BE2C (cell line): ENCODE measurements around the gene MTFR1L.

ENCODE experiments used
- DNase-seq: peaks from one replicate; pipeline ENCODE4 v3.0.0-alpha.2; 2020
- H3K27me3 ChIP-seq: fragments of 250-450 bp; sonication (Bioruptor Pico); 2 replicates; pipeline ENCODE4 v1.5.1; 2020; ENCODE audit warnings: mild to moderate bottlenecking
- H3K36me3 ChIP-seq: fragments of 250-450 bp; sonication (Bioruptor Pico); 2 replicates; pipeline ENCODE4 v1.5.1; 2020; ENCODE audit warnings: mild to moderate bottlenecking
- H3K4me1 ChIP-seq: fragments of 250-450 bp; sonication (Bioruptor Pico); 2 replicates; pipeline ENCODE4 v1.5.1; 2020
- H3K4me3 ChIP-seq: 2 replicates; pipeline ENCODE4 v1.5.1; 2011; ENCODE audit warnings: low read depth, low read length
- H3K9me3 ChIP-seq: fragments of 250-450 bp; sonication (Bioruptor Pico); 2 replicates; pipeline ENCODE4 v1.5.1; 2020
- CTCF ChIP-seq: IDR thresholded peaks from 2 replicates; pipeline ENCODE4 v1.5.1; 2012; ENCODE audit warnings: mild to moderate bottlenecking, low read depth, low read length

Gene MTFR1L

GRCh38 chr1:25803368-25803767 is 16.4 kb upstream of the MTFR1L start:
- TF ChIP-seq CTCF, result no peak
- no peaks in the 10 kb centered on the region for H3K4me1 ChIP-seq

GRCh38 chr1:25804244-25804963 is 15.3 kb upstream of the MTFR1L start:
- no peak for DNase-seq
- TF ChIP-seq CTCF, result peak; percentile 1; the same call in 1 of the 2 replicates
- no peaks in the 10 kb centered on the region for H3K9me3 ChIP-seq
- no peaks in the 10 kb centered on the region for H3K27me3 ChIP-seq
- no peaks in the 10 kb centered on the region for H3K4me1 ChIP-seq
- no peaks in the 10 kb centered on the region for H3K36me3 ChIP-seq
- no peak overlapping the region for H3K4me3 ChIP-seq

More at GRCh38 chr1:25803368-25803767, 16.4 kb upstream of the MTFR1L start:
- Histone ChIP-seq H3K4me3 (no peak overlapping the region), H3K27me3 (no peaks in the 10 kb centered on the region), H3K36me3 (no peaks in the 10 kb centered on the region), H3K9me3 (no peaks in the 10 kb centered on the region)
- no peak for DNase-seq

GRCh38 chr1:25804964-25805862 is 14.5 kb upstream of the MTFR1L start:
- no peak for TF ChIP-seq CTCF
- no peaks in the 10 kb centered on the region for H3K36me3 ChIP-seq

GRCh38 chr1:25805863-25806225 is 13.9 kb upstream of the MTFR1L start:
- Histone ChIP-seq H3K27me3 (no peaks in the 10 kb centered on the region), H3K4me1 (no peaks in the 10 kb centered on the region), H3K4me3 (no peak overlapping the region), H3K36me3 (no peaks in the 10 kb centered on the region), H3K9me3 (no peaks in the 10 kb centered on the region)
- TF ChIP-seq CTCF, result no peak
- no peak for DNase-seq

More at GRCh38 chr1:25804964-25805862, 14.5 kb upstream of the MTFR1L start:
- Histone ChIP-seq H3K4me3 (no peak overlapping the region), H3K9me3 (no peaks in the 10 kb centered on the region), H3K4me1 (no peaks in the 10 kb centered on the region), H3K27me3 (no peaks in the 10 kb centered on the region)
- DNase-seq, result no peak

GRCh38 chr1:25806418-25806817 is 13.3 kb upstream of the MTFR1L start:
- TF ChIP-seq CTCF, result no peak
- H3K27me3 ChIP-seq, result no peaks in the 10 kb centered on the region
- H3K36me3 ChIP-seq, result no peaks in the 10 kb centered on the region
- H3K9me3 ChIP-seq, result no peaks in the 10 kb centered on the region
- no peak overlapping the region for H3K4me3 ChIP-seq
- no peak for DNase-seq
- no peaks in the 10 kb centered on the region for H3K4me1 ChIP-seq
